HG02759 (cell line): Measurements from ENCODE around the gene TARDBP.
"Not testable (repeated sequence)": the region's sequence is repeated elsewhere in the genome, so short reads cannot be mapped to it uniquely, and the experiment has no call there.

Experiments
- ATAC-seq: cut with Tn5 transposase; IDR thresholded peaks from one replicate; pipeline ENCODE4 v1.9.1; 2021; ENCODE audit warnings: mild to moderate bottlenecking, moderate library complexity; ENCODE audit not compliant: unreplicated experiment

TARDBP gene

GRCh38 chr1:11012260-11013159 lies at the start of gene TARDBP:
Gene TARDBP, plus strand, starts transcription at chr1:11012654. Its CDS starts 1,074 bp downstream, at chr1:11013728.
- ATAC-seq: peak; percentile 88

- ATAC-seq: peak; percentile 52
These were observed 46.8 kb upstream of the TARDBP start for GRCh38 chr1:10965546-10966226.

- ATAC-seq: no peak
These were observed 45.4 kb upstream of the TARDBP start for GRCh38 chr1:10967090-10967489.

GRCh38 chr1:10968411-10968826 lies 44.0 kb upstream of the TARDBP start:
- no peak for ATAC-seq

GRCh38 chr1:10969267-10969970 lies 43.0 kb upstream of the TARDBP start:
- no peak for ATAC-seq

GRCh38 chr1:10969971-10970332 lies 42.5 kb upstream of the TARDBP start:
- ATAC-seq: no peak

- no peak for ATAC-seq
These were observed 38.9 kb upstream of the TARDBP start for GRCh38 chr1:10973552-10973951.

- ATAC-seq: no peak
These were observed 38.2 kb upstream of the TARDBP start for GRCh38 chr1:10973956-10974881.

GRCh38 chr1:10975567-10976326 lies 36.7 kb upstream of the TARDBP start:
- ATAC-seq: no peak

GRCh38 chr1:10978719-10979118 lies 33.7 kb upstream of the TARDBP start:
- no peak for ATAC-seq

- ATAC-seq: no peak
These were observed 33.0 kb upstream of the TARDBP start for GRCh38 chr1:10979483-10979920.

- no peak for ATAC-seq
These were observed 32.3 kb upstream of the TARDBP start for GRCh38 chr1:10980094-10980577.

- ATAC-seq: no peak
These were observed 31.4 kb upstream of the TARDBP start for GRCh38 chr1:10980841-10981727.

- peak; percentile 37 for ATAC-seq
These were observed 25.9 kb upstream of the TARDBP start for GRCh38 chr1:10986525-10986890.

GRCh38 chr1:10987840-10988417 lies 24.5 kb upstream of the TARDBP start:
- no peak for ATAC-seq

- no peak for ATAC-seq
These were observed 23.4 kb upstream of the TARDBP start for GRCh38 chr1:10989095-10989494.

- ATAC-seq: not testable (repeated sequence)
These were observed 22.4 kb upstream of the TARDBP start for GRCh38 chr1:10989920-10990516.

- no peak for ATAC-seq
These were observed 21.6 kb upstream of the TARDBP start for GRCh38 chr1:10990828-10991227.
